Parathyroid adenoma (tissue), 2 donors: ENCODE results near the gene ATXN2L.

Source experiments
- H2AFZ ChIP-seq: fragments of 300-600 bp; sonication (generic); one replicate; pipeline ENCODE4 v1.7.0; 2017; ENCODE audit warnings: antibody characterized with exemption, mild to moderate bottlenecking
- H3K27ac ChIP-seq: fragments of 300-600 bp; sonication (generic); one replicate; pipeline ENCODE4 v1.7.0; 2017
- H3K27me3 ChIP-seq: fragments of 300-600 bp; sonication (generic); one replicate; pipeline ENCODE4 v1.7.0; 2017; ENCODE audit warnings: low read length; ENCODE audit not compliant: control insufficient read depth, insufficient read depth
- H3K36me3 ChIP-seq: fragments of 300-600 bp; sonication (generic); one replicate; pipeline ENCODE4 v1.7.0; 2017; ENCODE audit warnings: low read length; ENCODE audit not compliant: control insufficient read depth, insufficient read depth
- H3K4me1 ChIP-seq: fragments of 300-600 bp; sonication (generic); one replicate; pipeline ENCODE4 v1.7.0; 2017; ENCODE audit warnings: control low read depth
- H3K4me2 ChIP-seq: fragments of 300-600 bp; sonication (generic); one replicate; pipeline ENCODE4 v1.7.0; 2017; ENCODE audit warnings: low read length
- H3K4me3 ChIP-seq: fragments of 300-600 bp; sonication (generic); one replicate; pipeline ENCODE4 v1.7.0; 2017; ENCODE audit warnings: low read depth, low read length
- H3K79me2 ChIP-seq: fragments of 300-600 bp; sonication (generic); one replicate; pipeline ENCODE4 v1.7.0; 2017; ENCODE audit warnings: control low read depth
- H3K9ac ChIP-seq: fragments of 300-600 bp; sonication (generic); one replicate; pipeline ENCODE4 v1.7.0; 2017; ENCODE audit warnings: mild to moderate bottlenecking
- H3K9me3 ChIP-seq: fragments of 300-600 bp; sonication (generic); one replicate; pipeline ENCODE4 v1.7.0; 2017; ENCODE audit warnings: low read length; ENCODE audit not compliant: control insufficient read depth
- CTCF ChIP-seq: fragments of 300-600 bp; sonication (generic); IDR thresholded peaks from one replicate; pipeline ENCODE4 v1.7.0; 2017; ENCODE audit warnings: antibody characterized with exemption, mild to moderate bottlenecking
- donor health status: primary hyperparathyroidism.

ATXN2L gene

DNA sequence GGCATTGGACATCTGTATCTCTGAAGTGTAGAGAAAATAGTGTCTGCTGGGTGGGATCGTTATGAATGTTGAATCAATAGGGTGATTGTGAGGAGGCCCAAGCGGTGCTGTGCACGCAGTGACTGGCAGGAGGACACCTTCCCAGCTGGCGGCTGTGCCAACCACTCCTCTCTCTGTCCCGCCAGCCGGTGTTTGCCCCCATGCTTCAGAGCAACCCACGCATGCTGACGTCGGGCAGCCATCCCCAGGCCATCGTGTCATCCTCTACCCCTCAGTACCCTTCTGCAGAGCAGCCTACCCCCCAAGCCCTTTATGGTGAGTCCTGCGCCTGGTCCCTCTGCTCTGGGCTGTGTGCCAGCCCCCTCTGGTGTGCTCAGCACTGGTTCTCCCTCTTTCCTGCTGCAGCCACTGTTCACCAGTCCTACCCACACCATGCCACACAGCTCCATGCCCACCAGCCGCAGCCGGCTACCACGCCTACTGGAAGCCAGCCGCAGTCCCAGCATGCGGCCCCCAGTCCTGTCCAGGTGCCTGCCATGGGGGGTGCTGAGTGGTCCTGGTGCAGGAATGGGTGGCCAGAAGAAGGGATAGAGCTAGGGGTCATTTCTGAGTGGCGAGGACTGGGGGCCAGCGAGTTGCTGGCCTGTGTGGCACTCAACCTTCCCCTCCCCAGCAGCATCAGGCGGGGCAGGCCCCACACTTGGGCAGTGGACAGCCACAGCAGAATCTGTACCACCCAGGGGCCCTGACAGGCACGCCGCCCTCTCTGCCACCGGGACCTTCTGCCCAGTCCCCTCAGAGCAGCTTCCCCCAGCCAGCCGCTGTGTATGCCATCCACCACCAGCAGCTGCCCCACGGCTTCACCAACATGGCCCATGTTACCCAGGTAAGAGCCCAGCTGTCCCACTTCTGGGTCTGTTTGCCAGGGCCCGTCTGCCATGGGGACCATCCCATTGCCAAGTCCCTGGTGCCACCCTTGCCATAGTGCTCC is 12.4 kb downstream of the ATXN2L start:
- no peak for TF ChIP-seq CTCF
- no peak overlapping the region for H2AFZ ChIP-seq
- H3K36me3 ChIP-seq, result no peaks in the 10 kb centered on the region
- H3K4me1 ChIP-seq, result no peaks in the 10 kb centered on the region
- no peak overlapping the region for H3K9ac ChIP-seq
- H3K79me2 ChIP-seq, result no peaks in the 10 kb centered on the region
- no peak overlapping the region for H3K4me2 ChIP-seq
- no peaks in the 10 kb centered on the region for H3K27me3 ChIP-seq
- H3K27ac ChIP-seq, result no peak overlapping the region
- no peak overlapping the region for H3K4me3 ChIP-seq
- no peaks in the 10 kb centered on the region for H3K9me3 ChIP-seq

GRCh38 chr16:28835864-28836760 is 13.3 kb downstream of the ATXN2L start:
- Histone ChIP-seq H3K27ac (no peak overlapping the region), H3K9me3 (no peaks in the 10 kb centered on the region), H3K4me1 (no peaks in the 10 kb centered on the region), H3K4me3 (no peak overlapping the region), H3K4me2 (no peak overlapping the region), H3K36me3 (no peaks in the 10 kb centered on the region), H3K27me3 (no peaks in the 10 kb centered on the region), H2AFZ (no peak overlapping the region), H3K9ac (no peak overlapping the region), H3K79me2 (no peaks in the 10 kb centered on the region)
- no peak for TF ChIP-seq CTCF

GRCh38 chr16:28836761-28837064 is 13.9 kb downstream of the ATXN2L start:
- Histone ChIP-seq H3K9ac (no peak overlapping the region), H3K4me2 (no peak overlapping the region), H3K27ac (no peak overlapping the region), H3K9me3 (no peaks in the 10 kb centered on the region), H3K36me3 (no peaks in the 10 kb centered on the region), H3K4me3 (no peak overlapping the region), H3K79me2 (no peaks in the 10 kb centered on the region), H2AFZ (no peak overlapping the region), H3K4me1 (no peaks in the 10 kb centered on the region), H3K27me3 (no peaks in the 10 kb centered on the region)
- TF ChIP-seq CTCF, result no peak

- H3K79me2 ChIP-seq, result no peaks in the 10 kb centered on the region
- no peaks in the 10 kb centered on the region for H3K9me3 ChIP-seq
- no peaks in the 10 kb centered on the region for H3K36me3 ChIP-seq
- H3K4me3 ChIP-seq, result no peak overlapping the region
- no peak overlapping the region for H3K27ac ChIP-seq
- no peak for TF ChIP-seq CTCF
- H3K27me3 ChIP-seq, result no peaks in the 10 kb centered on the region
- H2AFZ ChIP-seq, result no peak overlapping the region
- H3K9ac ChIP-seq, result no peak overlapping the region
- H3K4me1 ChIP-seq, result no peaks in the 10 kb centered on the region
- H3K4me2 ChIP-seq, result no peak overlapping the region
Observed at GRCh38 chr16:28837672-28838557, 15.1 kb downstream of the ATXN2L start.
